HepG2 (cell line): ENCODE data around the gene SLC2A4. TPM values are rescaled to one million over a fixed set of nuclear protein-coding genes. Genes with fewer than 3 reads are reported as not detected.

Source experiments
- ATAC-seq: fragments of 200-7000 bp; cut with Tn5 transposase; 3 replicates; pipeline ENCODE4 v1.9.1; 2020; ENCODE audit warnings: mild to moderate bottlenecking, moderate library complexity
- BruUV-seq: library from RNA; stranded (reverse); fragments of 400-500 nt; replicated peaks from 2 replicates; lab custom pipeline; 2021; lab: Mats Ljungman, UMichigan
- CTCF ChIA-PET: fragments of 300-600 bp; formaldehyde crosslinking; extraction: SDS; loops from one replicate; lab custom pipeline; 2021; ENCODE audit warnings: low total read pairs, inconsistent platforms, low intra/inter-chr PET ratio; lab: Yijun Ruan, JAX
- POLR2A ChIA-PET: fragments of 350-600 bp; sonication (Branson Sonifier 250); formaldehyde crosslinking; loops from one replicate; lab custom pipeline; 2020; ENCODE audit warnings: antibody characterized with exemption, inconsistent platforms; lab: Yijun Ruan, JAX
- DNase-seq: peaks from one replicate; pipeline ENCODE4 v3.0.0-alpha.2; 2015; ENCODE audit warnings: low spot score
- FAIRE-seq: peaks from 3 replicates; lab custom pipeline; 2011; peaks lifted over from hg19 to GRCh38; lab: Jason Lieb, UNC
- H2AFZ ChIP-seq: one replicate; pipeline ENCODE4 v1.6.1; 2011; ENCODE audit warnings: low read length, inconsistent platforms
- H3K27ac ChIP-seq: fragments of 300-600 bp; 3 replicates; pipeline ENCODE4 v1.8.0; 2011; ENCODE audit warnings: mixed run types, mild to moderate bottlenecking, mixed read lengths, low read length, inconsistent platforms; ENCODE audit not compliant: insufficient read depth; ENCODE audit errors: extremely low read length
- H3K27me3 ChIP-seq, 2 experiments: fragments of 200-600 bp in 1 of 2; 2 replicates in 1 of 2; 3 replicates in 1 of 2; pipeline versions ENCODE4 v1.6.0 to v1.8.0; 2011; ENCODE audit warnings: low read length in 2 of 2, mild to moderate bottlenecking in 2 of 2, moderate library complexity in 2 of 2, inconsistent platforms in 1 of 2; ENCODE audit not compliant: insufficient read depth in 2 of 2, control insufficient read depth in 1 of 2
- H3K36me3 ChIP-seq, 2 experiments: fragments of 200-600 bp in 1 of 2; replicated peaks in 1 of 2; 2 replicates in 1 of 2; 3 replicates in 1 of 2; pipeline versions ENCODE4 v1.5.1 to v1.8.0; 2011; ENCODE audit warnings: low read length in 2 of 2, inconsistent platforms in 1 of 2; ENCODE audit not compliant: insufficient read depth in 2 of 2, control insufficient read depth in 1 of 2
- H3K4me1 ChIP-seq: 2 replicates; pipeline ENCODE4 v1.5.1; 2012; ENCODE audit warnings: low read length, inconsistent platforms; ENCODE audit not compliant: insufficient read depth
- H3K4me2 ChIP-seq: 2 replicates; pipeline ENCODE4 v1.6.0; 2011; ENCODE audit warnings: low read depth, low read length, inconsistent platforms
- H3K4me3 ChIP-seq, 3 experiments: fragments of 200-600 bp in 1 of 3; sonication (generic), shearing (Covaris generic) in 1 of 3; replicated peaks in 1 of 3; 2 replicates each; pipeline ENCODE4 v1.5.1; 2011 to 2016; ENCODE audit warnings: low read length in 3 of 3, inconsistent platforms in 2 of 3, low read depth in 2 of 3, mild to moderate bottlenecking in 2 of 3, control low read depth in 1 of 3, mixed read lengths in 1 of 3; ENCODE audit not compliant: insufficient read depth in 1 of 3
- H3K79me2 ChIP-seq: one replicate; pipeline ENCODE4 v1.6.1; 2011; ENCODE audit warnings: low read length, inconsistent platforms; ENCODE audit not compliant: insufficient read depth
- H3K9ac ChIP-seq: 2 replicates; pipeline ENCODE4 v1.6.0; 2011; ENCODE audit warnings: mild to moderate bottlenecking, low read depth, low read length, inconsistent platforms; ENCODE audit not compliant: insufficient read depth
- H3K9me3 ChIP-seq: 2 replicates; pipeline ENCODE4 v1.5.1; 2012; ENCODE audit warnings: mild to moderate bottlenecking, low read length
- H4K20me1 ChIP-seq: 2 replicates; pipeline ENCODE4 v1.6.0; 2011; ENCODE audit warnings: inconsistent platforms, mild to moderate bottlenecking, low read length, moderate library complexity; ENCODE audit not compliant: insufficient read depth
- ATF2 ChIP-seq: sonication (generic); formaldehyde crosslinking; IDR thresholded peaks from 2 replicates; pipeline ENCODE4 v1.4.0; 2020; ENCODE audit warnings: missing genetic modification reagents
- ATF7-NPFF ChIP-seq: sonication (generic); formaldehyde crosslinking; IDR thresholded peaks from 2 replicates; pipeline ENCODE4 v1.8.1; 2023; ENCODE audit warnings: mild to moderate bottlenecking, low read depth, missing genetic modification reagents, moderate library complexity
- HOXA9 ChIP-seq: sonication (generic); formaldehyde crosslinking; IDR thresholded peaks from 2 replicates; pipeline ENCODE4 v1.8.1; 2022; ENCODE audit warnings: missing genetic modification reagents, mild to moderate bottlenecking, moderate library complexity, borderline replicate concordance
- KAT7 ChIP-seq: IDR thresholded peaks from 2 replicates; pipeline ENCODE4 v1.6.1; 2018; ENCODE audit warnings: borderline replicate concordance, missing compliant biosample characterization
- KAT8 ChIP-seq: IDR thresholded peaks from 2 replicates; pipeline ENCODE4 v1.6.1; 2016; ENCODE audit warnings: missing genetic modification reagents, missing compliant biosample characterization
- MAF1 ChIP-seq: sonication (generic); formaldehyde crosslinking; IDR thresholded peaks from 2 replicates; pipeline ENCODE4 v1.5.0; 2020; ENCODE audit warnings: missing genetic modification reagents, borderline replicate concordance
- NONO ChIP-seq, 2 experiments: fragments of 450-650 bp in 1 of 2; sonication (generic) in 1 of 2; formaldehyde crosslinking in 1 of 2; IDR thresholded peaks in 1 of 2; conservative IDR thresholded peaks in 1 of 2; 2 replicates each; pipeline versions ENCODE4 v1.6.1 to v1.8.0; 2017 to 2022; ENCODE audit warnings: mild to moderate bottlenecking in 1 of 2, missing genetic modification reagents in 1 of 2, moderate library complexity in 1 of 2
- PBX3 ChIP-seq: sonication (generic); formaldehyde crosslinking; IDR thresholded peaks from 2 replicates; pipeline ENCODE4 v1.8.1; 2023; ENCODE audit warnings: missing genetic modification reagents, inconsistent platforms, borderline replicate concordance
- XBP1 ChIP-seq: sonication (generic); formaldehyde crosslinking; IDR thresholded peaks from 2 replicates; pipeline ENCODE4 v1.5.0; 2020; ENCODE audit warnings: missing genetic modification reagents
- ZFP62 ChIP-seq: sonication (generic); formaldehyde crosslinking; IDR thresholded peaks from 2 replicates; pipeline ENCODE4 v1.4.0; 2020; ENCODE audit warnings: missing genetic modification reagents
- ZFP90 ChIP-seq: sonication (generic); formaldehyde crosslinking; IDR thresholded peaks from 2 replicates; pipeline ENCODE4 v1.8.0; 2022; ENCODE audit warnings: missing genetic modification reagents, mild to moderate bottlenecking, inconsistent platforms, borderline replicate concordance
- ZGPAT ChIP-seq: IDR thresholded peaks from 2 replicates; pipeline ENCODE4 v1.6.1; 2016; ENCODE audit warnings: mild to moderate bottlenecking
- ZNF263 ChIP-seq: sonication (generic); formaldehyde crosslinking; IDR thresholded peaks from 2 replicates; pipeline ENCODE4 v1.4.0; 2020; ENCODE audit warnings: missing genetic modification reagents
- ZNF3 ChIP-seq: IDR thresholded peaks from 2 replicates; pipeline ENCODE4 v1.7.0; 2017; ENCODE audit warnings: inconsistent platforms
- ZNF382 ChIP-seq: sonication (generic); formaldehyde crosslinking; IDR thresholded peaks from 2 replicates; pipeline ENCODE4 v1.5.0; 2020; ENCODE audit warnings: missing genetic modification reagents, mild to moderate bottlenecking, borderline replicate concordance
- ZNF496 ChIP-seq: sonication (generic); formaldehyde crosslinking; IDR thresholded peaks from 2 replicates; pipeline ENCODE4 v1.8.1; 2023; ENCODE audit warnings: mild to moderate bottlenecking, moderate library complexity, missing genetic modification reagents; ENCODE audit not compliant: insufficient replicate concordance
- ZNF605 ChIP-seq: sonication (generic); formaldehyde crosslinking; IDR thresholded peaks from 2 replicates; pipeline ENCODE4 v1.8.0; 2022; ENCODE audit warnings: mild to moderate bottlenecking, missing genetic modification reagents
- ZNF607 ChIP-seq: sonication (generic); formaldehyde crosslinking; IDR thresholded peaks from 2 replicates; pipeline ENCODE4 v1.5.1; 2020; ENCODE audit warnings: missing genetic modification reagents, mild to moderate bottlenecking, borderline replicate concordance
- ZNF747 ChIP-seq: sonication (generic); formaldehyde crosslinking; IDR thresholded peaks from 2 replicates; pipeline ENCODE4 v1.8.1; 2023; ENCODE audit warnings: missing genetic modification reagents, mild to moderate bottlenecking, borderline replicate concordance
- WGBS: methylation state at CpG from one replicate; pipeline ENCODE4 v1.1.6; 2017; ENCODE audit warnings: low lambda C conversion rate; 5-methylcytosine and 5-hydroxymethylcytosine counted together
- in situ Hi-C: cut with HindIII; loops from 2 replicates; pipeline ENCODE4 v1.10.0; 2017; ENCODE audit warnings: low pct_unique_long_range_greater_than_20kb; ENCODE audit not compliant: extremely low pct_ligation_motif_present
- intact Hi-C: fragments of 100-400 bp; cut with micrococcal nuclease; formaldehyde crosslinking; loops from one replicate; pipeline ENCODE4 v1.10.0; 2022; ENCODE audit not compliant: unreplicated experiment
- polyA plus RNA-seq, 8 experiments: library from polyadenylated mRNA; depleted of rRNA in 3 of 8; stranded (reverse) in 7 of 8; unstranded in 1 of 8; fragments of >200 nt; fragmentation: Illumina TruSeq in 4 of 8; extraction: Trizol in 4 of 8; gene quantifications; 2 replicates each; pipeline versions ENCODE4 v1.2.1 to v1.2.3, GENCODE V29; 2011 to 2016; ENCODE audit warnings: low read depth in 4 of 8, missing spikeins in 1 of 8, mixed read lengths in 1 of 8; ENCODE audit not compliant: insufficient read depth in 1 of 8
- total RNA-seq, 5 experiments: library from RNA; depleted of rRNA; stranded (reverse); fragments of >200 nt; fragmentation: Illumina TruSeq; extraction: Trizol; gene quantifications; 2 replicates each; pipeline ENCODE4 v1.2.3, GENCODE V29; 2016; ENCODE audit warnings: low read depth in 1 of 5

SLC2A4 gene
- total and polyA plus RNA-seq, 2 of the 13 experiments (the other 11 are each of a cell fraction or from before 2014, with no cell fraction given) = 4.9 to 5.8 TPM

- DNase-seq (peak; percentile 94), FAIRE-seq (no peak), ATAC-seq (peak; percentile 74)
- H2AFZ ChIP-seq = no peak within 1 kb of the TSS
- H3K36me3 ChIP-seq = peaks cover 8 to 13% of the 10 kb centered on the region in 2 experiments; a peak in 4 of 5 replicates
- H3K4me3 ChIP-seq = peak within 1 kb of the TSS; percentile 95 to 99 (median 96)
- CTCF ChIA-PET = interaction anchor here (1.5 kb wide), 2 partner anchors 28 to 43 kb away, joined by 4 to 5 read pairs; partner anchors contain the start of gene SLC2A4
- WGBS = 2% methylated on average over 11 of the region's 55 CpGs
- H4K20me1 ChIP-seq = no peaks in the 10 kb centered on the region
- peaks cover 49% of the 10 kb centered on the region for H3K79me2 ChIP-seq
- peak within 1 kb of the TSS; percentile 96 for H3K9ac ChIP-seq
- intact Hi-C loops (no loop called here), in situ Hi-C loops (no loop called here)
- H3K4me2 ChIP-seq = peak within 1 kb of the TSS; percentile 91
- peaks cover 43% of the 10 kb centered on the region for H3K4me1 ChIP-seq
- POLR2A ChIA-PET = interaction anchor here (1.0 to 2.6 kb wide), 6 partner anchors 10 to 77 kb away, joined by 4 to 34 read pairs (median 12); partner anchors contain the start of genes ACADVL, DLG4, GABARAP and NEURL4
- no peaks in the 10 kb centered on the region for H3K9me3 ChIP-seq
- peak within 1 kb of the TSS; percentile 99 for H3K27ac ChIP-seq
- H3K27me3 ChIP-seq = peaks cover 0 to 2% of the 10 kb centered on the region in 2 experiments; a peak in 1 of 5 replicates
- BruUV-seq = TSS peak; percentile 79
- TF ChIP-seq ZGPAT (CRISPR knock-in tag) = peak; percentile 96
- peak; percentile 91 for TF ChIP-seq KAT8 (CRISPR knock-in tag)
- peak; percentile 88 for TF ChIP-seq ZNF605 (CRISPR knock-in tag)
- TF ChIP-seq ATF2 = peak; percentile 91
- peak; percentile 14; the same call in 1 of the 2 replicates for TF ChIP-seq ZNF747 (CRISPR knock-in tag)
- TF ChIP-seq ZNF607 (CRISPR knock-in tag) = peak; percentile 92
- no peak for TF ChIP-seq NONO (IDR thresholded peaks at IDR 0.05)
- TF ChIP-seq NONO (CRISPR knock-in tag; conservative IDR thresholded peaks at IDR 0.05) = peak; percentile 88
- TF ChIP-seq PBX3 (CRISPR knock-in tag) = no peak
- TF ChIP-seq XBP1 (CRISPR knock-in tag) = no peak
- TF ChIP-seq ZFP90 = peak; percentile 89
- TF ChIP-seq ZNF3 = no peak
- peak; percentile 100 for TF ChIP-seq ZNF263 (CRISPR knock-in tag)
- no peak for TF ChIP-seq ZFP62 (CRISPR knock-in tag)
- TF ChIP-seq MAF1 (CRISPR knock-in tag) = peak; percentile 13; the same call in 1 of the 2 replicates
- TF ChIP-seq ZNF496 = no peak
- TF ChIP-seq KAT7 = peak; percentile 92
- no peak for TF ChIP-seq HOXA9 (CRISPR knock-in tag)
- peak; percentile 36; the same call in 1 of the 2 replicates for TF ChIP-seq ATF7-NPFF (CRISPR knock-in tag)
- TF ChIP-seq ZNF382 (CRISPR knock-in tag) = no peak
Observed at GRCh38 chr17:7252176-7253043, 29.1 kb upstream of the SLC2A4 start, which contains the start of gene ELP5. Gene ELP5, plus strand, starts transcription at chr17:7252215. Its CDS starts 336 bp downstream, at chr17:7252551.
